ENCODE data around the gene CSK. TPM values are rescaled to one million over a fixed set of nuclear protein-coding genes. Genes with fewer than 3 reads are reported as not detected.

The CSK gene
- total and polyA plus RNA-seq, 2 of the 8 experiments (the other 6 are each of a cell fraction or from before 2014, with no cell fraction given) = 13.7 to 50.2 TPM

- TF ChIP-seq POU5F1 (IDR thresholded peaks at IDR 0.05; ENCODE audit: low read depth, low read length) (no peak), EGR1 (IDR thresholded peaks at IDR 0.05; ENCODE audit: borderline replicate concordance, low read depth, low read length) (no peak)
These were observed 35.5 kb downstream of the CSK start (continued) for GRCh38 chr15:74817370-74817737.
